ENCODE results near the gene PAPPA2. TPM values are rescaled to one million over a fixed set of nuclear protein-coding genes. Genes with fewer than 3 reads are reported as not detected.

Gene PAPPA2
- total RNA-seq, 6 experiments from 2014 or later, result 0.53 to 14.8 (median 2.9) TPM

DNA sequence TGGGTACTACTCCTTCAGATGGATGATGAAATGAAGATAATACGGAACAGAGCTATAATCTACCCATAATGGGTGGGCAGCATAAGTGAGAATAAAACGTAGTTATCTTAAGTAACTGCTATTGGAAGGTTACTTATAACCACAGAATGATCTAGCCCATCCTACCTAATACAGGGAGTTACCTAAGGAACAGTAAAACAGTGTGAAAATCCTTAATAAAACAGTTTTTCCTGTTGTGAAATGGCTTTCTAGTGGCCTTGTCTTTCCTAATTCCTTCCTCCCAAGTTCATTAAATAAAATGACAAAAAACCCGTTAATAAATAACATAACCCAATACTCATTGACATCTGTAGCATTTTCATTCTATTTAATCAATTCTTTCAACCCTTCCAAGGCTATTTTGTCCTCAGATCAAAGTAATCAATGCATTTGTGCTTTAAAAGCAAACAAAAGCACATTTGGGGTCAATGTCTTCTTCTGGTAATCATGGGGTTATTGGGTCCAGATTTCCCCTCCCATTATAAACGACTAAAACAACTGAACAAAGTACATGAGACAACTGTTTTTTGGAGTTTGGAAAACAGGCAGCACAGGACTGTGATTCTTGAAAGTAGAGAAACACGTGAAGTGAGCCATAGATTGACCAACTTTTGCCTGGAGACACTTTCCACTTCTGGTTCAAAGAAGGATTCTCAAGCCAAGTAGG lies 42.0 kb downstream of the PAPPA2 start:
- no peaks in the 10 kb centered on the region for H3K27me3 ChIP-seq
- intact Hi-C loops (cut with DNase I), result no loop called here
- 24% methylated on average over 5 of the region's 5 CpGs for WGBS (ENCODE audit: insufficient coverage, low coverage, low lambda C conversion rate, missing lambda C conversion rate)
- H3K4me1 ChIP-seq, result peaks cover 0 to 19% (median 9%) of the 10 kb centered on the region in 4 donors
- H3K27ac ChIP-seq, result peak overlapping the region in 2 of 3 donors; percentile 52 to 64
- no peak overlapping the region for H3K4me3 ChIP-seq
- ATAC-seq (peak; percentile 88 to 98 (median 91)), DNase-seq (no peak)
- TF ChIP-seq POLR2A (IDR thresholded peaks at IDR 0.05) (no peak), CTCF (IDR thresholded peaks at IDR 0.05) (no peak)
- no peaks in the 10 kb centered on the region for H3K9me3 ChIP-seq
- H3K36me3 ChIP-seq, result no peaks in the 10 kb centered on the region

- H3K4me1 ChIP-seq, result peaks cover 0 to 16% (median 3%) of the 10 kb centered on the region in 4 donors
- no peak for ATAC-seq
- no peak overlapping the region for H3K27ac ChIP-seq
- no peaks in the 10 kb centered on the region for H3K36me3 ChIP-seq
- H3K9me3 ChIP-seq, result no peaks in the 10 kb centered on the region
- TF ChIP-seq POLR2A (IDR thresholded peaks at IDR 0.05), result no peak
- no peak for TF ChIP-seq CTCF (IDR thresholded peaks at IDR 0.05)
- no peak overlapping the region for H3K4me3 ChIP-seq
- DNase-seq, result no peak
- H3K27me3 ChIP-seq, result no peaks in the 10 kb centered on the region
- intact Hi-C loops (cut with DNase I), result no loop called here
Observed at GRCh38 chr1:176512966-176513365, 50.0 kb downstream of the PAPPA2 start.

DNA sequence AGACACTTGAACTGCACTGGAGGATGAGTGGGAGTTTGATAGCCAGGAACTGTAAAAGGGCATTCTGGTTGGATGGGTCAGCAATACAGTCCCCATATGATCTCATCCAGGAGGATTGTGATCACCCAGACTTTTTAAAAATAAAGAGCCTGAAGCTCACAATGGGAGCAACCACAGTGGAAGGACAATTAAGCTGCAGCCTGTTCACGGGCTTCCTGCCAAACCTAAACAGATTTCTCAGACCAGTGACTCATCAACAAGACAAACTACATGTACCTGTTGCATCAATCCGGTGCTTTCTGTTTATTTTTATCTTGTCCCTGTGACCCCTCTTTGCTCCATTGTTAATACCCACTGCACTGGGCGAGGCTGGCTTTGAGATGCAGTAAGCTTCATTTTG lies 52.3 kb downstream of the PAPPA2 start:
- intact Hi-C loops (cut with DNase I), result no loop called here
- WGBS (ENCODE audit: insufficient coverage, low coverage, low lambda C conversion rate, missing lambda C conversion rate), result 7% methylated on average over 2 of the region's 3 CpGs
- Histone ChIP-seq H3K4me3 (no peak overlapping the region), H3K27me3 (no peaks in the 10 kb centered on the region), H3K4me1 (peaks cover 0 to 27% (median 3%) of the 10 kb centered on the region in 4 donors), H3K27ac (peak overlapping the region; percentile 40 to 61 (median 50)), H3K36me3 (no peaks in the 10 kb centered on the region), H3K9me3 (no peaks in the 10 kb centered on the region)
- TF ChIP-seq CTCF (IDR thresholded peaks at IDR 0.05) (no peak), POLR2A (IDR thresholded peaks at IDR 0.05) (peak; percentile 16)
- peak in 2 of 3 donors; percentile 30 to 64 for DNase-seq
- ATAC-seq, result peak; percentile 89 to 97 (median 92)

DNA sequence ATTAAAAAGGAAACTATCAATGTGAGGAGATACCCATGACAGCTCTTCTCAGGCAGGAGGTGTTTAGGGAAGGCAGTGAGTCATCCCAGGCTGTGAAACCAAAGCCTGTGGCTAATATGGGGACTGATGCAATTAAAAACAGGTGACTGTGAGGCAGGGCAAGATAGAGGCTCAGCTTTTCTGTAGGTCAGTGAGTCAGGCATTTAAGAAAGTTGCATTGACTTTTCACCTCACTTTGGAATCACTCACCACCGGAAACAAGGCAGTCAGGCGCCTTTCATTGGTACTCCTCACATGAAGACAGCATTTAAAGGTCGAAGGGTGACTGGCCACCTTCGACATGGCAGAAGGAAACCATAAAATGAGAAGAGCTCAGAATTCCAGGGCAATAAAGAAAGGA lies 54.5 kb downstream of the PAPPA2 start:
- no peak for DNase-seq
- Histone ChIP-seq H3K27me3 (no peaks in the 10 kb centered on the region), H3K4me3 (no peak overlapping the region), H3K4me1 (peaks cover 0 to 34% (median 6%) of the 10 kb centered on the region in 4 donors), H3K27ac (no peak overlapping the region), H3K36me3 (no peaks in the 10 kb centered on the region), H3K9me3 (no peaks in the 10 kb centered on the region)
- 86% methylated on average over 4 of the region's 4 CpGs for WGBS (ENCODE audit: insufficient coverage, low coverage, low lambda C conversion rate, missing lambda C conversion rate)
- TF ChIP-seq CTCF (IDR thresholded peaks at IDR 0.05) (no peak), POLR2A (IDR thresholded peaks at IDR 0.05) (no peak)
- intact Hi-C loops (cut with DNase I), result no loop called here
- peak in 1 of 4 donors; percentile 75 for ATAC-seq

All from right lobe of liver (tissue), 6 donors.